IMR-90 (cell line): ENCODE data around the gene PODXL. TPM values are rescaled to one million over a fixed set of nuclear protein-coding genes. Genes with fewer than 3 reads are reported as not detected.

ENCODE experiments used
- ATAC-seq: fragments of 200-7000 bp; cut with Tn5 transposase; 2 replicates; pipeline ENCODE4 v1.9.1; 2020; ENCODE audit warnings: low read depth, mild to moderate bottlenecking, moderate library complexity
- BruUV-seq: library from RNA; stranded (reverse); fragments of 400-500 nt; replicated peaks from 2 replicates; lab custom pipeline; 2021; lab: Mats Ljungman, UMichigan
- CTCF ChIA-PET: fragments of 300-600 bp; formaldehyde crosslinking; extraction: SDS; loops from one replicate; lab custom pipeline; 2021; ENCODE audit warnings: antibody characterized with exemption; lab: Yijun Ruan, JAX
- POLR2A ChIA-PET: fragments of 300-600 bp; sonication (Branson Sonifier 250); formaldehyde crosslinking; loops from one replicate; lab custom pipeline; 2022; ENCODE audit warnings: antibody characterized with exemption; ENCODE audit not compliant: unreplicated experiment; lab: Charles Lee
- DNase-seq: peaks from one replicate; pipeline ENCODE4 v3.0.0; 2013
- H2AFZ ChIP-seq: replicated peaks from 2 replicates; pipeline ENCODE3; 2013; ENCODE audit warnings: low read length, mild to moderate bottlenecking; ENCODE audit not compliant: poor library complexity
- H2AK5ac ChIP-seq: 2 replicates; pipeline ENCODE4 v1.6.1; 2013; ENCODE audit warnings: low read depth, low read length, inconsistent platforms
- H2AK9ac ChIP-seq: replicated peaks from 2 replicates; pipeline ENCODE3; 2013; ENCODE audit warnings: mild to moderate bottlenecking, low read depth, low read length, moderate library complexity; ENCODE audit not compliant: poor library complexity
- H2BK120ac ChIP-seq: 2 replicates; pipeline ENCODE4 v1.6.1; 2013; ENCODE audit warnings: low read depth, low read length, inconsistent platforms
- H2BK15ac ChIP-seq: 3 replicates; pipeline ENCODE4 v1.6.1; 2013; ENCODE audit warnings: low read depth, low read length, inconsistent platforms
- H2BK20ac ChIP-seq: 2 replicates; pipeline ENCODE4 v1.6.1; 2013; ENCODE audit warnings: low read depth, mild to moderate bottlenecking, inconsistent platforms, low read length, moderate library complexity
- H2BK5ac ChIP-seq: 2 replicates; pipeline ENCODE4 v1.6.1; 2013; ENCODE audit warnings: mild to moderate bottlenecking, low read depth, low read length, inconsistent platforms; ENCODE audit not compliant: poor library complexity, severe bottlenecking
- H3K14ac ChIP-seq: replicated peaks from 2 replicates; pipeline ENCODE4 v1.6.1; 2013; ENCODE audit warnings: low read depth, low read length, inconsistent platforms
- H3K18ac ChIP-seq: 2 replicates; pipeline ENCODE4 v1.6.1; 2013; ENCODE audit warnings: low read depth, low read length, control low read depth
- H3K23ac ChIP-seq: 2 replicates; pipeline ENCODE4 v1.6.1; 2013; ENCODE audit warnings: low read depth, low read length, inconsistent platforms
- H3K27ac ChIP-seq: 2 replicates; pipeline ENCODE4 v1.5.1; 2013; ENCODE audit warnings: mild to moderate bottlenecking, control low read depth, low read length; ENCODE audit not compliant: insufficient read depth
- H3K27me3 ChIP-seq: 2 replicates; pipeline ENCODE4 v1.6.1; 2013; ENCODE audit warnings: low read length; ENCODE audit not compliant: control insufficient read depth, insufficient read depth
- H3K36me3 ChIP-seq: 2 replicates; pipeline ENCODE4 v1.6.1; 2013; ENCODE audit warnings: low read length, mixed read lengths; ENCODE audit not compliant: control insufficient read depth, insufficient read depth
- H3K4ac ChIP-seq: 2 replicates; pipeline ENCODE4 v1.6.1; 2013; ENCODE audit warnings: low read depth, low read length, inconsistent platforms
- H3K4me1 ChIP-seq: 2 replicates; pipeline ENCODE4 v1.6.1; 2013; ENCODE audit warnings: low read length, mixed read lengths; ENCODE audit not compliant: control insufficient read depth, insufficient read depth
- H3K4me2 ChIP-seq: 2 replicates; pipeline ENCODE4 v1.6.1; 2013; ENCODE audit warnings: low read depth, mild to moderate bottlenecking, control low read depth, low read length, moderate library complexity
- H3K4me3 ChIP-seq: 2 replicates; pipeline ENCODE4 v1.5.1; 2013; ENCODE audit warnings: low read depth, mild to moderate bottlenecking, control low read depth, low read length, moderate library complexity; ENCODE audit not compliant: insufficient read depth
- H3K56ac ChIP-seq: 2 replicates; pipeline ENCODE4 v1.6.1; 2013; ENCODE audit warnings: low read length, inconsistent platforms; ENCODE audit not compliant: insufficient read depth; ENCODE audit errors: extremely low read depth
- H3K79me1 ChIP-seq, 2 experiments: 2 replicates each; pipeline ENCODE4 v1.6.1; 2013; ENCODE audit warnings: low read length in 2 of 2, inconsistent platforms in 1 of 2, low read depth in 1 of 2
- H3K9ac ChIP-seq: 2 replicates; pipeline ENCODE4 v1.6.1; 2013; ENCODE audit warnings: low read depth, low read length, control low read depth
- H3K9me1 ChIP-seq: 2 replicates; pipeline ENCODE4 v1.6.1; 2013; ENCODE audit warnings: low read length, inconsistent platforms; ENCODE audit not compliant: insufficient read depth
- H3K9me3 ChIP-seq: 2 replicates; pipeline ENCODE4 v1.6.1; 2013; ENCODE audit warnings: low read length; ENCODE audit not compliant: control insufficient read depth, insufficient read depth
- H4K20me1 ChIP-seq: 2 replicates; pipeline ENCODE4 v1.6.1; 2013; ENCODE audit warnings: low read length, inconsistent platforms; ENCODE audit not compliant: insufficient read depth
- H4K5ac ChIP-seq: 2 replicates; pipeline ENCODE4 v1.6.1; 2013; ENCODE audit warnings: mild to moderate bottlenecking, low read depth, low read length, control low read depth
- H4K8ac ChIP-seq, 2 experiments: 2 replicates each; pipeline ENCODE4 v1.6.1; 2013; ENCODE audit warnings: low read depth in 2 of 2, low read length in 2 of 2, control low read depth in 1 of 2, inconsistent platforms in 1 of 2
- H4K91ac ChIP-seq: 2 replicates; pipeline ENCODE4 v1.6.1; 2013; ENCODE audit warnings: low read depth, low read length, inconsistent platforms; ENCODE audit not compliant: insufficient read depth
- BHLHE40 ChIP-seq: fragments of 150-350 bp; IDR thresholded peaks from 2 replicates; pipeline ENCODE4 v1.6.1; 2016; ENCODE audit warnings: mild to moderate bottlenecking, low read depth, low read length
- CEBPB ChIP-seq: IDR thresholded peaks from 2 replicates; pipeline ENCODE4 v1.6.1; 2012; ENCODE audit warnings: low read depth, low read length, improper control_type of control experiment
- CHD1 ChIP-seq: IDR thresholded peaks from 2 replicates; pipeline ENCODE4 v1.6.1; 2012; ENCODE audit warnings: low read depth, low read length, improper control_type of control experiment
- CTCF ChIP-seq: conservative IDR thresholded peaks from 2 replicates; pipeline ENCODE4 v1.5.1; 2012; ENCODE audit warnings: mild to moderate bottlenecking, low read depth, low read length, improper control_type of control experiment
- FOS ChIP-seq: fragments of 150-350 bp; IDR thresholded peaks from 2 replicates; pipeline ENCODE4 v1.6.1; 2016; ENCODE audit warnings: low read depth, low read length
- NFE2L2 ChIP-seq: fragments of 150-350 bp; IDR thresholded peaks from 2 replicates; pipeline ENCODE4 v1.6.1; 2016; ENCODE audit warnings: low read depth, mild to moderate bottlenecking, low read length
- POLR2A ChIP-seq: IDR thresholded peaks from 2 replicates; pipeline ENCODE4 v1.6.1; 2012; ENCODE audit warnings: mild to moderate bottlenecking, low read depth, low read length
- RFX5 ChIP-seq: IDR thresholded peaks from 2 replicates; pipeline ENCODE4 v1.8.0; 2012; ENCODE audit warnings: low read depth, mild to moderate bottlenecking, low read length, moderate library complexity
- SMC3 ChIP-seq: fragments of 150-350 bp; IDR thresholded peaks from 2 replicates; pipeline ENCODE4 v1.6.1; 2016; ENCODE audit warnings: low read depth, mild to moderate bottlenecking, antibody characterized with exemption, low read length, moderate library complexity
- WGBS, 2 experiments: methylation state at CpG; one replicate each; pipeline versions ENCODE4 v1.1.5 to v1.1.7; 2013; ENCODE audit warnings: missing lambda C conversion rate in 2 of 2; ENCODE audit not compliant: insufficient read length in 1 of 2; ENCODE audit errors: extremely low coverage in 2 of 2; 5-methylcytosine and 5-hydroxymethylcytosine counted together
- dilution Hi-C: fragments of 300-500 bp; cut with HindIII; formaldehyde crosslinking; loops from one replicate; pipeline ENCODE4 v1.14.3; 2018; ENCODE audit warnings: low sequenced_read_pairs; ENCODE audit not compliant: unreplicated experiment
- in situ Hi-C: fragments of 300-500 bp; cut with MboI; formaldehyde crosslinking; loops from 3 replicates; pipeline ENCODE4 v1.14.3; 2019; ENCODE audit warnings: low sequenced_read_pairs, inconsistent platforms, mixed read lengths
- intact Hi-C: fragments of 100-400 bp; cut with micrococcal nuclease; formaldehyde crosslinking; loops from 2 replicates; pipeline ENCODE4 v1.10.0; 2022
- polyA plus RNA-seq, 3 experiments: library from polyadenylated mRNA; depleted of rRNA; stranded (reverse); fragments of >200 nt; gene quantifications; 2 replicates each; pipeline ENCODE4 v1.2.3, GENCODE V29; 2012; ENCODE audit warnings: low replicate concordance in 1 of 3
- total RNA-seq: library from RNA; depleted of rRNA; stranded (reverse); fragments of >200 nt; gene quantifications from 2 replicates; pipeline ENCODE4 v1.2.3, GENCODE V29; 2012

PODXL gene
- total and polyA plus RNA-seq, 2 of the 4 experiments (the other 2 are of a cell fraction) = 1.3 to 3.8 TPM

- Histone ChIP-seq H2AK9ac (no peak overlapping the region), H2BK20ac (no peak overlapping the region), H3K9me1 (no peaks in the 10 kb centered on the region), H2AFZ (no peak overlapping the region), H3K18ac (no peak overlapping the region), H2BK5ac (no peak overlapping the region), H3K4me2 (no peak overlapping the region), H3K9me3 (no peaks in the 10 kb centered on the region), H4K91ac (no peak overlapping the region), H4K20me1 (no peaks in the 10 kb centered on the region), H2BK15ac (no peak overlapping the region), H3K4me3 (no peak overlapping the region), H4K8ac (no peak overlapping the region), H4K5ac (no peak overlapping the region), H3K27me3 (no peaks in the 10 kb centered on the region; the same call in 1 of the 2 replicates), H3K79me1 (peaks cover 0 to 3% of the 10 kb centered on the region in 2 experiments; a peak in 2 of 4 replicates), H2AK5ac (no peak overlapping the region), H3K14ac (no peak overlapping the region), H3K56ac (no peak overlapping the region), H3K27ac (no peak overlapping the region), H3K4ac (0 out of 2 replicates have a peak overlapping the region, but pooled peaks have one; percentile 27), H3K23ac (no peak overlapping the region), H3K9ac (no peak overlapping the region), H2BK120ac (no peak overlapping the region), H3K36me3 (no peaks in the 10 kb centered on the region), H3K4me1 (no peaks in the 10 kb centered on the region)
- ChIA-PET CTCF (no interaction called here), POLR2A (no interaction called here)
- DNase-seq (no peak), ATAC-seq (no peak)
- dilution Hi-C loops = no loop called here
- in situ Hi-C loops = no loop called here
- TF ChIP-seq SMC3 = no peak
- no peak for TF ChIP-seq CHD1
- no peak for TF ChIP-seq RFX5
- TF ChIP-seq FOS = no peak
- no peak for TF ChIP-seq BHLHE40
- TF ChIP-seq POLR2A = no peak
- TF ChIP-seq NFE2L2 = no peak
- TF ChIP-seq CTCF = no peak
- TF ChIP-seq CEBPB = no peak
- BruUV-seq = no TSS peak
- intact Hi-C loops = no loop called here
- 58% methylated on average over 2 of the region's 4 CpGs; no CpG with 5 or more reads in 1 of the 2 experiments for WGBS, 2 experiments
Measured at GRCh38 chr7:131527456-131527855, 29.0 kb downstream of the PODXL start.
